EH (cell line): Measurements from ENCODE around the gene LRRC55.

Experiments used
- DNase-seq: peaks from one replicate; pipeline ENCODE4 v3.0.0-alpha.2; 2015; ENCODE audit warnings: low read depth

The LRRC55 gene

GRCh38 chr11:57203359-57203758, 21.6 kb downstream of the LRRC55 start:
- DNase-seq: peak; percentile 54

GRCh38 chr11:57203882-57204480, 22.2 kb downstream of the LRRC55 start:
- no peak for DNase-seq

- peak; percentile 93 for DNase-seq
These were observed 23.4 kb downstream of the LRRC55 start for GRCh38 chr11:57205041-57205641.

- DNase-seq: no peak
These were observed 25.4 kb downstream of the LRRC55 start for GRCh38 chr11:57207168-57207567.

GRCh38 chr11:57210781-57211180, 29.0 kb downstream of the LRRC55 start:
- no peak for DNase-seq

- no peak for DNase-seq
These were observed 31.8 kb downstream of the LRRC55 start for GRCh38 chr11:57213342-57214097.

GRCh38 chr11:57214098-57214417, 32.3 kb downstream of the LRRC55 start:
- no peak for DNase-seq

GRCh38 chr11:57214494-57214893, 32.7 kb downstream of the LRRC55 start:
- peak; percentile 82 for DNase-seq

GRCh38 chr11:57216463-57216862, 34.7 kb downstream of the LRRC55 start:
- no peak for DNase-seq

- DNase-seq: no peak
These were observed 35.3 kb downstream of the LRRC55 start for GRCh38 chr11:57217053-57217452.

GRCh38 chr11:57219021-57219627, 37.4 kb downstream of the LRRC55 start:
- DNase-seq: no peak

GRCh38 chr11:57222239-57222638, 40.5 kb downstream of the LRRC55 start:
- no peak for DNase-seq

GRCh38 chr11:57223601-57224000, 41.8 kb downstream of the LRRC55 start:
- DNase-seq: peak; percentile 80

- DNase-seq: no peak
These were observed 42.4 kb downstream of the LRRC55 start for GRCh38 chr11:57224128-57224527.

- DNase-seq: peak; percentile 84
These were observed 42.8 kb downstream of the LRRC55 start for GRCh38 chr11:57224537-57224936.

- no peak for DNase-seq
These were observed 46.8 kb downstream of the LRRC55 start for GRCh38 chr11:57228600-57228999.

GRCh38 chr11:57230316-57230715, 48.6 kb downstream of the LRRC55 start:
- peak; percentile 33 for DNase-seq

GRCh38 chr11:57230791-57231538, 49.2 kb downstream of the LRRC55 start:
- DNase-seq: no peak

- no peak for DNase-seq
These were observed 49.9 kb downstream of the LRRC55 start for GRCh38 chr11:57231539-57232253.

- DNase-seq: no peak
These were observed 51.9 kb downstream of the LRRC55 start for GRCh38 chr11:57233702-57234101.
